Keratinocyte (primary cell): ENCODE data around the gene PCDHGC3. TPM values are rescaled to one million over a fixed set of nuclear protein-coding genes. Genes with fewer than 3 reads are reported as not detected.

Experiments used
- DNase-seq: peaks from one replicate; pipeline ENCODE4 v3.0.0-alpha.2; 2011; ENCODE audit warnings: low read depth, missing footprints, low spot score
- FAIRE-seq: peaks from 2 replicates; lab custom pipeline; 2011; peaks lifted over from hg19 to GRCh38; lab: Jason Lieb, UNC
- H2AFZ ChIP-seq: 2 replicates; pipeline ENCODE4 v1.6.0; 2012; ENCODE audit warnings: low read length, control low read depth, inconsistent platforms; ENCODE audit not compliant: control insufficient read depth
- H3K27ac ChIP-seq: 2 replicates; pipeline ENCODE4 v1.5.1; 2011; ENCODE audit warnings: low read length; ENCODE audit not compliant: control insufficient read depth, insufficient read depth
- H3K27me3 ChIP-seq: 3 replicates; pipeline ENCODE4 v1.6.0; 2011; ENCODE audit warnings: low read length; ENCODE audit not compliant: control insufficient read depth, insufficient read depth; ENCODE audit errors: extremely low read depth
- H3K36me3 ChIP-seq, 2 experiments: 2 replicates in 1 of 2; 3 replicates in 1 of 2; pipeline ENCODE4 v1.5.1; 2011; ENCODE audit warnings: low read length in 2 of 2, mild to moderate bottlenecking in 1 of 2; ENCODE audit not compliant: control insufficient read depth in 2 of 2, insufficient read depth in 2 of 2; ENCODE audit errors: extremely low read depth in 1 of 2
- H3K4me1 ChIP-seq: 3 replicates; pipeline ENCODE4 v1.5.1; 2011; ENCODE audit warnings: low read length; ENCODE audit not compliant: control insufficient read depth, insufficient read depth; ENCODE audit errors: extremely low read depth
- H3K4me2 ChIP-seq: 3 replicates; pipeline ENCODE4 v1.6.0; 2011; ENCODE audit warnings: low read depth, low read length; ENCODE audit not compliant: control insufficient read depth, insufficient read depth; ENCODE audit errors: extremely low read depth
- H3K4me3 ChIP-seq, 3 experiments: fragments of 200-600 bp in 1 of 3; sonication (generic) in 1 of 3; 2 replicates in 2 of 3; 3 replicates in 1 of 3; pipeline ENCODE4 v1.5.1; 2011 to 2016; ENCODE audit warnings: low read length in 3 of 3, mild to moderate bottlenecking in 3 of 3, control low read depth in 2 of 3, inconsistent platforms in 1 of 3, low read depth in 1 of 3, mixed read lengths in 1 of 3, mixed run types in 1 of 3, moderate library complexity in 1 of 3; ENCODE audit not compliant: control insufficient read depth in 2 of 3, insufficient read depth in 2 of 3; ENCODE audit errors: extremely low read depth in 1 of 3
- H3K79me2 ChIP-seq: 2 replicates; pipeline ENCODE4 v1.6.0; 2012; ENCODE audit warnings: low read length; ENCODE audit not compliant: control insufficient read depth, insufficient read depth
- H3K9ac ChIP-seq: 3 replicates; pipeline ENCODE4 v1.6.0; 2011; ENCODE audit warnings: low read length; ENCODE audit not compliant: control insufficient read depth, insufficient read depth; ENCODE audit errors: extremely low read depth
- H3K9me1 ChIP-seq: 3 replicates; pipeline ENCODE4 v1.6.0; 2011; ENCODE audit warnings: low read length; ENCODE audit not compliant: control insufficient read depth, insufficient read depth; ENCODE audit errors: extremely low read depth
- H3K9me3 ChIP-seq: 2 replicates; pipeline ENCODE4 v1.5.1; 2012; ENCODE audit warnings: low read depth, low read length; ENCODE audit not compliant: control insufficient read depth
- H4K20me1 ChIP-seq: 3 replicates; pipeline ENCODE4 v1.6.0; 2011; ENCODE audit warnings: low read length; ENCODE audit not compliant: control insufficient read depth, insufficient read depth; ENCODE audit errors: extremely low read depth
- CTCF ChIP-seq, 3 experiments: IDR thresholded peaks in 1 of 3; conservative IDR thresholded peaks in 1 of 3; optimal IDR thresholded peaks in 1 of 3; 2 replicates in 2 of 3; 3 replicates in 1 of 3; pipeline versions ENCODE3 to v1.5.1; 2011; ENCODE audit warnings: low read length in 3 of 3, mild to moderate bottlenecking in 3 of 3, moderate library complexity in 2 of 3, control low read depth in 1 of 3, inconsistent platforms in 1 of 3; ENCODE audit not compliant: insufficient read depth in 2 of 3; ENCODE audit errors: extremely low read depth in 1 of 3
- EZH2 ChIP-seq: IDR thresholded peaks from one replicate; pipeline ENCODE4 v1.6.1; 2012; ENCODE audit warnings: inconsistent platforms, mild to moderate bottlenecking, low read length, moderate library complexity
- dilution Hi-C: fragments of 300-500 bp; cut with MboI; formaldehyde crosslinking; loops from one replicate; pipeline ENCODE4 v1.7.0; 2020; ENCODE audit warnings: low sequenced_read_pairs; ENCODE audit not compliant: extremely low pct_ligation_motif_present
- polyA plus RNA-seq, 5 experiments: library from polyadenylated mRNA; depleted of rRNA in 3 of 5; stranded (reverse) in 3 of 5; stranded (forward) in 1 of 5; unstranded in 1 of 5; fragments of >200 nt; gene quantifications; 1 replicate in 1 of 5; 2 replicates in 3 of 5; 3 replicates in 1 of 5; pipeline versions ENCODE4 v1.2.1 to v1.2.3, GENCODE V29; 2011 to 2012; ENCODE audit warnings: missing spikeins in 2 of 5, low read depth in 1 of 5, low replicate concordance in 1 of 5

Gene PCDHGC3
- polyA plus RNA-seq, 1 donor (not counting 4 experiments of a cell fraction or from before 2014, with no cell fraction given): 15.2 TPM

GRCh38 chr5:141441571-141442170 is 34.1 kb upstream of the PCDHGC3 start:
- H3K36me3 ChIP-seq: no peaks in the 10 kb centered on the region
- no peak overlapping the region for H3K4me3 ChIP-seq
- no peak overlapping the region for H2AFZ ChIP-seq
- H3K9me3 ChIP-seq: peaks cover 7% of the 10 kb centered on the region
- H3K9ac ChIP-seq: no peak overlapping the region
- dilution Hi-C loops: no loop called here
- H3K9me1 ChIP-seq: no peaks in the 10 kb centered on the region
- H3K27ac ChIP-seq: no peak overlapping the region
- H3K79me2 ChIP-seq: no peaks in the 10 kb centered on the region
- no peaks in the 10 kb centered on the region for H4K20me1 ChIP-seq
- TF ChIP-seq CTCF (optimal IDR thresholded peaks at IDR 0.05 in 1 of 3, IDR thresholded peaks at IDR 0.05 in 1 of 3, conservative IDR thresholded peaks at IDR 0.05 in 1 of 3; ENCODE audit: extremely low read depth in 1 of 3, insufficient read depth in 2 of 3, low read length in 3 of 3) (no peak), EZH2 (no peak)
- FAIRE-seq (no peak), DNase-seq (no peak)
- H3K4me2 ChIP-seq: no peak overlapping the region
- H3K4me1 ChIP-seq: no peaks in the 10 kb centered on the region
- no peaks in the 10 kb centered on the region for H3K27me3 ChIP-seq

- TF ChIP-seq EZH2: no peak
- TF ChIP-seq CTCF (optimal IDR thresholded peaks at IDR 0.05 in 1 of 3, IDR thresholded peaks at IDR 0.05 in 1 of 3, conservative IDR thresholded peaks at IDR 0.05 in 1 of 3; ENCODE audit: extremely low read depth in 1 of 3, insufficient read depth in 2 of 3, low read length in 3 of 3): no peak
- FAIRE-seq (no peak), DNase-seq (no peak)
- H3K27ac ChIP-seq: no peak overlapping the region
- H3K4me3 ChIP-seq: no peak overlapping the region
- no peak overlapping the region for H3K4me2 ChIP-seq
- no peak overlapping the region for H3K9ac ChIP-seq
- dilution Hi-C loops: no loop called here
- H3K9me1 ChIP-seq: no peaks in the 10 kb centered on the region
- no peaks in the 10 kb centered on the region for H4K20me1 ChIP-seq
- H3K4me1 ChIP-seq: no peaks in the 10 kb centered on the region
- H3K79me2 ChIP-seq: no peaks in the 10 kb centered on the region
- no peaks in the 10 kb centered on the region for H3K9me3 ChIP-seq
- no peak overlapping the region for H2AFZ ChIP-seq
- H3K27me3 ChIP-seq: no peaks in the 10 kb centered on the region
- no peaks in the 10 kb centered on the region for H3K36me3 ChIP-seq
Measured at GRCh38 chr5:141465351-141465750, 10.4 kb upstream of the PCDHGC3 start.
